ENCODE results near the gene CPNE8.

The CPNE8 gene

DNA sequence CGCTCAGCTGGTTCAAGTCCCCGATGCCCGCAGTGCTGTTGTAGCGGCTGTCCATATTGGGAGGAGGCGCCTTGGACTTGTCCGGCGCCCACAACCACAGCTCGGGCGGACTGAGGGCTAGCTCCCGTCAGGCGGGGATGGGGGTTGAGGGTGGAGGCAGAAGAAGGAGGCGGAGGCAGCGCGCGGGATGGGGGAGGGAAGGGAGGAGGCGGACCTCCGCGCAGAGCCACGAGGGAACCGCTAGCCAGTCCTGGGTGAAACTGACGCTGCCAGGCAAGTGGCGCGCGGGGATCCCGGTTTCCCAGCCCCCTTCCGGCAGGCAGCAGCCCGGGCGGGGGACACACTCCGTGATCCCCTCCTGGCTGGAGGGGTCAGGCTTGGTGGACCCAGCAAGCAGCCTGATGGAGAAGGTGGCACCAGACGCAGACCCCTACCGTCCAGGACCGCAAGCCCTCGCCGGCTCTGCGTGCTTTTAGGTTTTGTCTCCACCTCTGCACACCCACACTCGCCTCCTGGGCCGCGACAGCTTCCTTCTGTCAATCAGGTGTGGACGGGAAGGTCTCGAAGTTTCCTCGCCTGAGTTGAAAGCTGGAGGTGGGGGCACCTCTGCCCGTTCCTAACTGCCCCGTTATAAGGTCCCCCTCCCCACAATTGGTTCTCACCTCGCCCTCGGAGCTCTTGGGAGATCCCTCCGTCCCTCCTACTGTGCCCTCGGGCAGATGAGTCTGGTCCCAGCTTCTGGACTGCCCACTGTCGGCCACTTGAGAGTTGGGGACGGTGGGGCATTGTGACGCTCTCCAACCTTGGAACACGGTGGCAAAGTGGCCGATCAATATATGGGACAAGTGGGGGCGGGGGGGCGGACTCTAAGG is at the start of gene CPNE8:
TSS of gene CPNE8 (minus strand) at position 112 of the 872 bp plus-strand sequence. CDS start at position 55, 57 bp downstream.
- DNase-seq = no peak

DNA sequence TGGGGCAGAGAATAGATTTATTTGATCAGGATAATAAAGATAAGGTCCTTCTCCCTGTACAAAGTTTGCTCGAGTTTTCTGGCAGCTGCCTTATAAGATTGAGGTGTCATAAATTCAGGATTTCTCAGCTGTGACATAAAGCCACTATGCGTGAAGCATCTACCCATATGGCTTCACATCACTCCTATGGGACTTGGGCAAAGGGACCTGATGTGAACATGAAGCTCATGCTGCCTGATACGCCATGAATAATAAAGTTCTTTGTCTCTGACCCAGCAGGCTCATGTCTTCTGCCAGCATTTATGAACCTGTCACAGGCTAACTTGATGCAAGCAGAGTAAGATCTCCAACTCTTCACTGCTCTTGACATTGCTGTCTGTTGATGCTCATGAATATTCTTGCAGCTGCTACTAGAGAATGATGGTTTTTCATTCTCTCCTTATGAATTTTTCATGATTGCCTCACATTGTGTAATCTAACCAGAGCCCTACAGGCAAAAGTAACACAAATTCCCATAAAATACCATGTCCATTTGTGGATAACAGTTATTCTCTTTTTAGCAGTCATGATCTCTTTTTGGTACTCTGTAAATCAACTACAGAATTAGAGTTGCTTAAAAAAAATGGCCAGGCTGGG is 49.0 kb upstream of the CPNE8 start:
- DNase-seq = no peak

DNA sequence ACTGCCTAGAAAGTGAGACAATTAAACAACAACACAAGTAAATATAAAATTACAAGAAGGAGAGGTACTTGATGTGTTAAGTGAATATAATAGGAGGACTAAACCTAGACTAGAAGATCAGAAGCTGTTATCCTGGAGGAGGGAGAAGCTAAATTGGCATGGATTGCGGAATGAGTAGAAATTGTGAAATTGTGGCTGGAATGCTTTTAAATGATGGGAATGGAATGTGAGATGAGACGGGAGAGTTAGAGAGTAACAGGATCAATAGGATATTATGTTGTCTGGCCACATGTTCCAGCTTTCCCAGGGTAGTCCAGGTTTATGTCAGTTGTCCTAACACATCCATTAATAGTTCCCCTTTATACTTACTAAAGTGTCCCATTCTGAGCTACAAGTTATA is 44.0 kb upstream of the CPNE8 start:
- DNase-seq = no peak

DNA sequence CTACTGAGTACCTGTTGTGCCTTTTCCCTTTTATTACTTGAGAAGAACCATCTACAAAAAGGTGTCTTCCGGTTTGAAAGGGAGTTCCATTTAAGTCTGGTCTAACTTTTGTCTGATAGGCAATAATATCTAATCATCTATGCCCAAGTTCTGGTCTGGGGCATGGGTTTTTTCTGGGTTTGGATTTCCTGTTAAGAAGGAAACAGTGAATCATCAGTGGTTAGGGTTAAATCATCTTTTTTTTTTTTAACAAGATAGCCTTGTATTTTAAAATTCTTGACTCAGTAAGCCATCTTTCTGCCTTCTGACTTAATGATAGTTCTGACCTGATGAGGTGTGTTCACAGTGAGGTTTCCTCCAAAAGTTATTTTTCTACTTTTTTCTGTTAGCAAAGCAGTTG is 29.3 kb upstream of the CPNE8 start:
- DNase-seq = no peak

DNA sequence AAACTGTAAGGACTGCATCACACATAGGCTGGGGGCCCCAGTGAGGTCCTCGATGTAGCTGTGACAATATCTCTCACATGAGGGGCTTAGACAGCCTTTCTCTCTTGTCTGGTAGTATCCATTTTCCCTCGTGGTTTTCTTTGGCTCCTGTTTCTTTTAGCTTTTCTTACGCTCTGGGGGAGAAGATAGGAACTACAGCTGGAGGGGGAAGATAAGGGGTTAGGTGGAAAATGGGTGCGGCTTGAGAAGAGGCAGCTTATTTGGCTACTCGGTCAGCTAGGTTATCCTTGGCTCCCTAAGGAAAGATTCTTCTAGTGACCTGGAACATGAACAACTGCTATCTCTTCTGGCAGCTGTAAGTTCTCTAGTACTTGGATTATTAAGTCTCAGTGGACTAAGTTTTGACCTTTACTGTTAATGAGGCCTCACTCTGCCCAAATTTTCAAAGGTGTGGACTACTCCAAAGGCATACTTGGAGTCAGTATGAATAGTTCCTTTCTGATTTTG is 28.7 kb upstream of the CPNE8 start:
- DNase-seq = no peak

GRCh38 chr12:38932320-38932719 is 26.9 kb upstream of the CPNE8 start:
- no peak for DNase-seq

DNA sequence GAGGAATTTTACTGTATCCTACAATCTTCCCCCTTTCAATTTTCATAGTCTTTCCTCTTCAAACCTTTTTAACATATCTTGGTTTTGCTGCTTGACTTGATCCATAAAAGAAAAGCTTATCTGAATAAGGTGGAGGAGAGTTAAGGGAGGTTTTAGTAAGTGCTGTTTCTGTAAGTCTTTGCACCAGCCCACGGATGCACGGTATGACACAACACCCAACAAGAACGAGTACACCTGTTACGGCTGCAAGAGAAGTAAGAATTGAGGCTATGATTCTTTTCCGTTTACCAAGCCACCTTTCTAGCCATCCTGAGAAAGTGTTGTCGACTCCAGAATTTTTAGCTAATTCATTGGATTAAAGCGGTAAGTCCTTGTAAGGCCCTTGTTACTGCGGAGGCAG is 26.1 kb upstream of the CPNE8 start:
- DNase-seq = no peak

GRCh38 chr12:38930990-38931389 is 25.6 kb upstream of the CPNE8 start:
- no peak for DNase-seq

DNA sequence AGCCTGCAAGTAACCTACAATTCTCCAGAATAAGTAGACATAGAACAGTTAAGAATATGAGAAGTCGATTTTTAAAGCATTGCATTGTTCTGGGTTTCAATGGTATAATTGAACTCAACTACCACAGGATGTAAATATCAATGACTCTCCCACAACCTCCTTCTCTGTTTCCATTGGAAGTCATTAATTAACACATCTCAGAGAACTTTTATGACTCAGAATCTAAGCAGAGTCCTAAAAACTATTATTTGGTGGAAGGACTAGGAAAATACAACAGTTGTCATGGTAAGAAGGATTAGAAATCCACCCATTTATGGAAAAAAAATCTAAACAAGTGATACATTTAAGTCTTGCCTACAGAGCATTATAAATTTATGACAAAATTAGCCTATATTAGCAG is 21.1 kb upstream of the CPNE8 start:
- no peak for DNase-seq

DNA sequence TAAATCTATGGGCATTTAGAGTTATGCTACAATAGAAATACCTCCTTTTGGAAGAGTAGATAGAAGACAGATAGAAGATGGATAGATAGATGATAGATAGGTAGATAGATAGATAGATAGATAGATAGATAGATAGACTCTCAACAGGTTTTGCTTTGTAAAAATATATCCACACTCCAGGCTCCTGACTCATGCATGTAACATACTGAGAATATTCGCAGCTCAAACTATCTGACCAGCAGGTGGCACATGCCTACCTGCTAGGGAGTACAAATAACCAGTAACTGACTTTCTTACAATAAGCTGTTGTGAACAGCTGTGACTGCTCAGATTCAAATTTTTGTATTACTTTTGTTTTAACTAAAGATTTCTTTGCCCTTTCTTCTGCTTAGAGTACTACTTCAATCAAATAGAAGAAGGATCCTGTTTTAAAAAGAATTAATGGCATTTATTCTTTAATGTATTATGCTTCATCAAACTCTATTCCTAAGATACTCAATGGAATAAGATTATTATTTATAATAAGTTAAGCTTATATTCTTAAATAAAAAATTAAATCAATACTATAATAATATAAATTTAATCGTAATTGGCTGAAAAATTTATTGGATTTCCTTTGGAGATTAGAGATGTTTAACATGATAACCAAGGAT is 15.8 kb upstream of the CPNE8 start:
- DNase-seq = no peak

GRCh38 chr12:38919191-38919590 is 13.8 kb upstream of the CPNE8 start:
- DNase-seq = no peak

DNA sequence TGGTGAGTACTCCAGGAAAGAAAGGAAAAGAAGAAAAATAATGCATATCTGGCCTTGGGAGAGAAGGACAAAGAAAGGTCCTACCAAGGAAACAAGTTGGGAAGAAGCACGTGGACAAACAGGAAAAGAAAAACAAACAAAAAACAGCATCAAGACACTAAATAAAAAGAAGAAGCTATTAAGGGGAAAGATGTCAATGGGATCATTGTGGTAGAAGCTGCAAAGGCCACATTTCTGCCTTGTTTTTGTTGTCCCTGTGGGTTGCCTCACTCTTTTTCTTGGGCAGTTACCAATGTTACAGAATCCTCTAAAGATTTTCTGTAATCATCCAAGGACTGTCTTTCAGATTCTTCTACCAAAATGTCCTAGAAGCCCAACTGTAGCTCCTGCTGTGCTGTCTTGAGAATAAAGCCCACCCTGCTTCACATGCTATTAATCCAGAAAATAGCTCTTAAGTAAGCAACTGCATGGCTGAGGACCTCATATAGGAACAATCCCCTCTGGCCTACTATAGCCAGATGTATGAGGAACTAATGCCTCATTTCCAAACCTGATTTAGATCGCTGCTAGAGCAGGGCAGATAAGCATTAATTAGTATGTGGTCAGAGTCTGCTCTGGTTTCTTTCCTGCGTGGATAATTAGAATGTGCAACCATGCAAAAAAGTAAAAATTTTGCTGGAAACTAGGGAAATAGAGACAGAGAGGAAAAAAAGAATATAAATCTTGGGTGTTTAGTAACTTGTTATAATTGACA is 10.2 kb upstream of the CPNE8 start:
- DNase-seq = no peak

DNA sequence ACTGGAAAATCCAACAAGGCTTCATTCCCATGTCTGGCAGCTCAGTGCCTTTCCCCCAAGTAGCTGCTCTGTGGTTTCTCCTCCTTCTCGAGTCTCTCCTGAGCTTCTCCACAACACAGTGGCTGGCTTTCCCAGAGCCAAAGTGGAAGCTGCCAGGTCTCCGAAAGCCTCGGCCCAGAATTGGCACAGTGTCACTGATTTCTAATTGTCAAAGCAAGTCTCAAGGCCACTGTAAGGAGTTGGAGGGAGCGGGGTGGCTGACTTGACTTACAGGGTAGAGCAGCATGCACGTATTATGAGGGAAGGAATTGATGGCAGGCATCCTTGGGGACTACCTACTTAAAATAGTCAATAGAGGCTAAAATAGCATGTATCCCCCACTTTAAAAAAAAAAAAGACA is 6.7 kb upstream of the CPNE8 start:
- no peak for DNase-seq

- no peak for DNase-seq
Observed at GRCh38 chr12:38911611-38912010, 6.2 kb upstream of the CPNE8 start.

GRCh38 chr12:38907201-38907923 is 2.0 kb upstream of the CPNE8 start:
- DNase-seq = no peak

GRCh38 chr12:38906482-38907200 is 1.2 kb upstream of the CPNE8 start:
- no peak for DNase-seq

- no peak for DNase-seq
Observed at GRCh38 chr12:38904537-38905479, 583 bp downstream of the CPNE8 start.

GRCh38 chr12:38903596-38903995 is 1.8 kb downstream of the CPNE8 start:
- DNase-seq = no peak

DNA sequence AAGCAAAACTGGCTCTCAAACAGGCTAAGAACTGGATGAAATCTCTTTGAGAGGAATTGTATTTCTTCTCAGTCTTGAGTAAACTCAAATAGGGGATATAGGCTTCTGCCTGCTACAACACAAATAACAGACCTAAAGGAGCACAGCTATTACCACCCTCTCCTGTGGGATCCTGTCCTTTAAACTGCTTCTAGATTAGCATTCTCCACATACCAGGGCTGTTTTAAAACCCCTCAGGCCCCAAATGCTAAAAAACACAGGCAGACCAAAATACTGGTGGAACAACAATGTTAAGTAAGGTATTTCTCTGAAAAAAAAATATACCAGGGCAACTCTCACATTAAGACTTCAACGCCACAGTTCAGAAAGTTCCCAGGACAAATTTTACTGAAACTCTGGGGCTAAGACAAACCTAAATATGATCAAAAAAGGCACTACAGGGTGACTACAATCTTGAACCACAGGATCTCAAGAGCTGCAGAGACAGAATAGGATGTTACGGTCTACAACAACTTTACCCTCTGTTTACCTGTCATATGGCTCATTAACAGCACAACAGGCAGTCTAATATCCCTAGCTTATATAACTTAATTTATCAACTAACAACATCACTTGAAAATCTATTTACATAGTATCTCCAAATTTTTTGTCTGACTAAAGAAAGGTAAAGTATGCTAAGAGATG is 7.2 kb downstream of the CPNE8 start:
- no peak for DNase-seq

DNA sequence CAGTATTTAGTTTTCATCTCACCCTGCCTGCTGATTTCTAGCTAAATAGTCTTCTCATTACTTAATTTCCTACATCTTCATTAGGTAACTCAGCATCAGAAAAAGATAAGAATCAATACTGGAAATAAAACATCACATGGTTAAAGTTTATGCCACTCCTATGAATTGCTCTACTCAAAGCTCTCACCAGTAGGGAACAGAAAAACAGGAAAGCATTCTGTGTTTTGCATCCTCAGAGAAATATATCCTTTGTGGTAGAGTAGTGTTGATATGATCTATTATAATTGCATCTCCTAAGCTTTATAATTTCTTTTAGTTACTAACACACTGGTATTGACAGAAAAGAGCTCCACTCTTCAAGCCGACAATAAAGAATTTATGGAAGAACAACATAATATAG is 9.9 kb downstream of the CPNE8 start:
- DNase-seq = no peak

Measured in amniotic stem cell (primary cell).